HG03575 (cell line): ENCODE data around the gene KRTAP10-11.
"Not testable (repeated sequence)": the region's sequence is repeated elsewhere in the genome, so short reads cannot be mapped to it uniquely, and the experiment has no call there.

ENCODE experiments used
- ATAC-seq: cut with Tn5 transposase; IDR thresholded peaks from one replicate; pipeline ENCODE4 v1.9.1; 2021; ENCODE audit not compliant: unreplicated experiment, insufficient number of reproducible peaks, low FRiP score; ENCODE audit errors: extremely low read depth

The KRTAP10-11 gene

GRCh38 chr21:44613386-44614155 is 32.6 kb upstream of the KRTAP10-11 start:
- ATAC-seq, result no peak

GRCh38 chr21:44614161-44614631 is 32.0 kb upstream of the KRTAP10-11 start:
- ATAC-seq, result no peak

GRCh38 chr21:44614961-44615391 is 31.2 kb upstream of the KRTAP10-11 start:
- ATAC-seq, result no peak

- no peak for ATAC-seq
Observed at GRCh38 chr21:44615466-44615865, 30.7 kb upstream of the KRTAP10-11 start.

- no peak for ATAC-seq
Observed at GRCh38 chr21:44615911-44616590, 30.2 kb upstream of the KRTAP10-11 start.

- ATAC-seq, result no peak
Observed at GRCh38 chr21:44616591-44616926, 29.7 kb upstream of the KRTAP10-11 start.

- ATAC-seq, result no peak
Observed at GRCh38 chr21:44617071-44617501, 29.1 kb upstream of the KRTAP10-11 start.

GRCh38 chr21:44618504-44618903 is 27.7 kb upstream of the KRTAP10-11 start:
- ATAC-seq, result no peak

GRCh38 chr21:44618909-44619308 is 27.3 kb upstream of the KRTAP10-11 start:
- ATAC-seq, result no peak

GRCh38 chr21:44619886-44620285 is 26.3 kb upstream of the KRTAP10-11 start:
- no peak for ATAC-seq

GRCh38 chr21:44623575-44623974 is 22.6 kb upstream of the KRTAP10-11 start:
- ATAC-seq, result no peak

GRCh38 chr21:44625756-44626155 is 20.5 kb upstream of the KRTAP10-11 start:
- ATAC-seq, result no peak

GRCh38 chr21:44626262-44626661 is 20.0 kb upstream of the KRTAP10-11 start:
- no peak for ATAC-seq

- ATAC-seq, result no peak
Observed at GRCh38 chr21:44626673-44627143, 19.5 kb upstream of the KRTAP10-11 start, which contains the start of gene KRTAP10-9. Gene KRTAP10-9, plus strand, starts transcription at chr21:44627093. Its CDS starts 79 bp downstream, at chr21:44627172.

- not testable (repeated sequence) for ATAC-seq
Observed at GRCh38 chr21:44627181-44627822, 18.9 kb upstream of the KRTAP10-11 start.

- ATAC-seq, result not testable (repeated sequence)
Observed at GRCh38 chr21:44627831-44628233, 18.4 kb upstream of the KRTAP10-11 start.

- ATAC-seq, result no peak
Observed at GRCh38 chr21:44628707-44629391, 17.4 kb upstream of the KRTAP10-11 start.

GRCh38 chr21:44630440-44630839 is 15.8 kb upstream of the KRTAP10-11 start:
- no peak for ATAC-seq

GRCh38 chr21:44632067-44632466 is 14.1 kb upstream of the KRTAP10-11 start:
- no peak for ATAC-seq
